NCI-H345 treated with DMSO at 0.1 percent for 48 hours (cell line): Measurements from ENCODE around the gene TCEAL8.

ENCODE experiments used
- DNase-seq: peaks from one replicate; lab custom pipeline; 2025; ENCODE audit not compliant: unreplicated experiment; lab: John Stamatoyannopoulos, UW

Gene TCEAL8

GRCh38 chrX:103215425-103215991 is 39.4 kb downstream of the TCEAL8 start:
- peak; percentile 1 for DNase-seq

- DNase-seq: peak; percentile 36
These were observed 40.0 kb downstream of the TCEAL8 start, which contains the start of gene BEX4 for GRCh38 chrX:103214870-103215424. Gene BEX4 (plus strand): TSS chrX:103215108. CDS start chrX:103216154, 1,046 bp downstream.

- DNase-seq: no peak
These were observed 42.1 kb downstream of the TCEAL8 start for GRCh38 chrX:103212749-103213457.

- peak; percentile 9 for DNase-seq
These were observed 43.8 kb downstream of the TCEAL8 start for GRCh38 chrX:103211012-103211715.

GRCh38 chrX:103210056-103210455 is 44.9 kb downstream of the TCEAL8 start:
- DNase-seq: no peak
